ENCODE measurements around the gene GNPTAB. TPM values are rescaled to one million over a fixed set of nuclear protein-coding genes. Genes with fewer than 3 reads are reported as not detected.

Gene GNPTAB
- total RNA-seq, 5 donors from 2014 or later (not counting 1 experiment from before 2014, with no cell fraction given): 44.9 to 66.8 (median 57.0) TPM

- no peak for ATAC-seq (replicated peaks in 1 of 4)
- no peak for DNase-seq
- no peaks in the 10 kb centered on the region for H3K9me3 Mint-ChIP-seq
- peaks cover 0 to 3% (median 0%) of the 10 kb centered on the region in 3 donors for H3K4me1 Mint-ChIP-seq
- H3K27me3 Mint-ChIP-seq: no peaks in the 10 kb centered on the region
- H3K4me3 Mint-ChIP-seq: no peak overlapping the region
- CTCF ChIA-PET: no interaction called here
- no CpG with 5 or more reads among the region's 3 CpGs for WGBS (ENCODE audit: insufficient coverage)
- POLR2A ChIA-PET: no interaction called here
- Histone ChIP-seq H3K9me3 (no peaks in the 10 kb centered on the region), H3K36me3 (ENCODE audit: control insufficient read depth in 2 of 2, extremely low read depth in 1 of 2, insufficient read depth in 1 of 2, low read length in 1 of 2) (no peaks in the 10 kb centered on the region), H3K4me3 (ENCODE audit: control insufficient read depth in 1 of 2, extremely low read depth in 1 of 2, low read length in 1 of 2) (no peak overlapping the region), H3K27ac (ENCODE audit: low read length) (no peak overlapping the region), H3K4me1 (ENCODE audit: control insufficient read depth in 1 of 2, extremely low read depth in 1 of 2, insufficient read depth in 2 of 2, low read length in 2 of 2) (no peaks in the 10 kb centered on the region), H3K27me3 (replicated peaks in 1 of 2; ENCODE audit: control insufficient read depth in 2 of 2, extremely low read depth in 1 of 2, insufficient read depth in 2 of 2, low read length in 1 of 2) (no peaks in the 10 kb centered on the region)
- H3K27ac Mint-ChIP-seq: no peak overlapping the region
- H3K36me3 Mint-ChIP-seq: no peaks in the 10 kb centered on the region
Observed at GRCh38 chr12:101855364-101855884, 24.7 kb upstream of the GNPTAB start.

- no peaks in the 10 kb centered on the region for H3K27me3 Mint-ChIP-seq
- H3K27ac ChIP-seq (ENCODE audit: low read length): no peak overlapping the region
- H3K27ac Mint-ChIP-seq: no peak overlapping the region
- no peaks in the 10 kb centered on the region for H3K9me3 Mint-ChIP-seq
- H3K27me3 ChIP-seq (replicated peaks in 1 of 2; ENCODE audit: control insufficient read depth in 2 of 2, extremely low read depth in 1 of 2, insufficient read depth in 2 of 2, low read length in 1 of 2): no peaks in the 10 kb centered on the region
- no peak overlapping the region for H3K4me3 Mint-ChIP-seq
- no CpG with 5 or more reads among the region's 1 CpG for WGBS (ENCODE audit: insufficient coverage)
- H3K36me3 Mint-ChIP-seq: no peaks in the 10 kb centered on the region
- ChIA-PET POLR2A (no interaction called here), CTCF (interaction anchor here in 1 of 2 donors (0.6 kb wide), 1 partner anchor 34 kb away, joined by 3 read pairs; no protein-coding TSS in a partner anchor)
- no peaks in the 10 kb centered on the region for H3K36me3 ChIP-seq (ENCODE audit: control insufficient read depth in 2 of 2, extremely low read depth in 1 of 2, insufficient read depth in 1 of 2, low read length in 1 of 2)
- peaks cover 0 to 3% (median 0%) of the 10 kb centered on the region in 3 donors for H3K4me1 Mint-ChIP-seq
- no peak for DNase-seq
- H3K4me3 ChIP-seq (ENCODE audit: control insufficient read depth in 1 of 2, extremely low read depth in 1 of 2, low read length in 1 of 2): no peak overlapping the region
- ATAC-seq (replicated peaks in 1 of 4): no peak
- no peaks in the 10 kb centered on the region for H3K9me3 ChIP-seq
- no peaks in the 10 kb centered on the region for H3K4me1 ChIP-seq (ENCODE audit: control insufficient read depth in 1 of 2, extremely low read depth in 1 of 2, insufficient read depth in 2 of 2, low read length in 2 of 2)
Observed at GRCh38 chr12:101854747-101855146, 24.0 kb upstream of the GNPTAB start.

- ChIA-PET CTCF (interaction anchor here (0.6 kb wide), 4 partner anchors 25 to 1098 kb away, joined by 3 to 5 read pairs (median 4); no protein-coding TSS in a partner anchor), POLR2A (interaction anchor here in 1 of 2 donors (0.6 kb wide), 1 partner anchor 221 kb away, joined by 4 read pairs; no protein-coding TSS in a partner anchor)
- no peaks in the 10 kb centered on the region for H3K27me3 Mint-ChIP-seq
- H3K4me1 Mint-ChIP-seq: peaks cover 0 to 3% (median 0%) of the 10 kb centered on the region in 3 donors
- Histone ChIP-seq H3K9me3 (no peaks in the 10 kb centered on the region), H3K36me3 (ENCODE audit: control insufficient read depth in 2 of 2, extremely low read depth in 1 of 2, insufficient read depth in 1 of 2, low read length in 1 of 2) (no peaks in the 10 kb centered on the region), H3K27ac (ENCODE audit: low read length) (no peak overlapping the region), H3K4me1 (ENCODE audit: control insufficient read depth in 1 of 2, extremely low read depth in 1 of 2, insufficient read depth in 2 of 2, low read length in 2 of 2) (no peaks in the 10 kb centered on the region), H3K4me3 (ENCODE audit: control insufficient read depth in 1 of 2, extremely low read depth in 1 of 2, low read length in 1 of 2) (no peak overlapping the region), H3K27me3 (replicated peaks in 1 of 2; ENCODE audit: control insufficient read depth in 2 of 2, extremely low read depth in 1 of 2, insufficient read depth in 2 of 2, low read length in 1 of 2) (no peaks in the 10 kb centered on the region)
- H3K36me3 Mint-ChIP-seq: no peaks in the 10 kb centered on the region
- H3K4me3 Mint-ChIP-seq: no peak overlapping the region
- DNase-seq (no peak), ATAC-seq (replicated peaks in 1 of 4) (no peak)
- no peak overlapping the region for H3K27ac Mint-ChIP-seq
- H3K9me3 Mint-ChIP-seq: no peaks in the 10 kb centered on the region
Observed at GRCh38 chr12:101852998-101853397, 22.2 kb upstream of the GNPTAB start.

- H3K27ac ChIP-seq (ENCODE audit: low read length): no peak overlapping the region
- ChIA-PET CTCF (interaction anchor here in 1 of 2 donors (0.5 kb wide), 1 partner anchor 11 kb away, joined by 3 read pairs; no protein-coding TSS in a partner anchor), POLR2A (interaction anchor here in 1 of 2 donors (0.6 kb wide), 1 partner anchor 26 kb away, joined by 7 read pairs; no protein-coding TSS in a partner anchor)
- H3K4me3 ChIP-seq (ENCODE audit: control insufficient read depth in 1 of 2, extremely low read depth in 1 of 2, low read length in 1 of 2): no peak overlapping the region
- Mint-ChIP-seq H3K4me1 (peaks cover 0 to 3% (median 0%) of the 10 kb centered on the region in 3 donors), H3K36me3 (no peaks in the 10 kb centered on the region), H3K27ac (no peak overlapping the region), H3K4me3 (no peak overlapping the region), H3K9me3 (no peaks in the 10 kb centered on the region), H3K27me3 (no peaks in the 10 kb centered on the region)
- whole genome bisulfite sequencing (ENCODE audit: insufficient coverage): no CpG with 5 or more reads among the region's 1 CpG
- DNase-seq (no peak), ATAC-seq (replicated peaks in 1 of 4) (no peak)
- no peaks in the 10 kb centered on the region for H3K9me3 ChIP-seq
- H3K36me3 ChIP-seq (ENCODE audit: control insufficient read depth in 2 of 2, extremely low read depth in 1 of 2, insufficient read depth in 1 of 2, low read length in 1 of 2): no peaks in the 10 kb centered on the region
- H3K4me1 ChIP-seq (ENCODE audit: control insufficient read depth in 1 of 2, extremely low read depth in 1 of 2, insufficient read depth in 2 of 2, low read length in 2 of 2): no peaks in the 10 kb centered on the region
- no peaks in the 10 kb centered on the region for H3K27me3 ChIP-seq (replicated peaks in 1 of 2; ENCODE audit: control insufficient read depth in 2 of 2, extremely low read depth in 1 of 2, insufficient read depth in 2 of 2, low read length in 1 of 2)
Observed at GRCh38 chr12:101850199-101850598, 19.4 kb upstream of the GNPTAB start.

GRCh38 chr12:101847325-101847724, 16.6 kb upstream of the GNPTAB start:
- 74% methylated on average over 5 of the region's 5 CpGs for WGBS (ENCODE audit: insufficient coverage)
- Histone ChIP-seq H3K36me3 (ENCODE audit: control insufficient read depth in 2 of 2, extremely low read depth in 1 of 2, insufficient read depth in 1 of 2, low read length in 1 of 2) (no peaks in the 10 kb centered on the region), H3K9me3 (no peaks in the 10 kb centered on the region), H3K4me1 (ENCODE audit: control insufficient read depth in 1 of 2, extremely low read depth in 1 of 2, insufficient read depth in 2 of 2, low read length in 2 of 2) (no peaks in the 10 kb centered on the region), H3K27ac (ENCODE audit: low read length) (no peak overlapping the region), H3K4me3 (ENCODE audit: control insufficient read depth in 1 of 2, extremely low read depth in 1 of 2, low read length in 1 of 2) (no peak overlapping the region), H3K27me3 (replicated peaks in 1 of 2; ENCODE audit: control insufficient read depth in 2 of 2, extremely low read depth in 1 of 2, insufficient read depth in 2 of 2, low read length in 1 of 2) (no peaks in the 10 kb centered on the region)
- no peaks in the 10 kb centered on the region for H3K36me3 Mint-ChIP-seq
- no peaks in the 10 kb centered on the region for H3K27me3 Mint-ChIP-seq
- ChIA-PET CTCF (no interaction called here), POLR2A (no interaction called here)
- no peaks in the 10 kb centered on the region for H3K4me1 Mint-ChIP-seq
- no peak overlapping the region for H3K27ac Mint-ChIP-seq
- ATAC-seq (replicated peaks in 1 of 4): no peak
- H3K4me3 Mint-ChIP-seq: no peak overlapping the region
- no peaks in the 10 kb centered on the region for H3K9me3 Mint-ChIP-seq
- DNase-seq: no peak

GRCh38 chr12:101845137-101845711, 14.5 kb upstream of the GNPTAB start:
- ChIA-PET POLR2A (interaction anchor here in 1 of 2 donors (0.6 kb wide), 1 partner anchor 86 kb away, joined by 3 read pairs; no protein-coding TSS in a partner anchor), CTCF (interaction anchor here in 1 of 2 donors (0.7 kb wide), 1 partner anchor 86 kb away, joined by 6 read pairs; no protein-coding TSS in a partner anchor)
- H3K4me3 Mint-ChIP-seq: no peak overlapping the region
- no peaks in the 10 kb centered on the region for H3K27me3 Mint-ChIP-seq
- no peak for ATAC-seq (replicated peaks in 1 of 4)
- 100% methylated on average over 1 of the region's 5 CpGs for WGBS (ENCODE audit: insufficient coverage)
- no peaks in the 10 kb centered on the region for H3K27me3 ChIP-seq (replicated peaks in 1 of 2; ENCODE audit: control insufficient read depth in 2 of 2, extremely low read depth in 1 of 2, insufficient read depth in 2 of 2, low read length in 1 of 2)
- no peaks in the 10 kb centered on the region for H3K9me3 ChIP-seq
- H3K4me1 ChIP-seq (ENCODE audit: control insufficient read depth in 1 of 2, extremely low read depth in 1 of 2, insufficient read depth in 2 of 2, low read length in 2 of 2): no peaks in the 10 kb centered on the region
- H3K4me1 Mint-ChIP-seq: no peaks in the 10 kb centered on the region
- H3K36me3 ChIP-seq (ENCODE audit: control insufficient read depth in 2 of 2, extremely low read depth in 1 of 2, insufficient read depth in 1 of 2, low read length in 1 of 2): no peaks in the 10 kb centered on the region
- H3K36me3 Mint-ChIP-seq: no peaks in the 10 kb centered on the region
- H3K27ac Mint-ChIP-seq: no peak overlapping the region
- no peaks in the 10 kb centered on the region for H3K9me3 Mint-ChIP-seq
- no peak for DNase-seq
- H3K4me3 ChIP-seq (ENCODE audit: control insufficient read depth in 1 of 2, extremely low read depth in 1 of 2, low read length in 1 of 2): no peak overlapping the region
- no peak overlapping the region for H3K27ac ChIP-seq (ENCODE audit: low read length)

Measured in T-cell (primary cell).